Omental fat pad (tissue), 4 donors: ENCODE measurements around the gene LRRC36. TPM values are rescaled to one million over a fixed set of nuclear protein-coding genes. Genes with fewer than 3 reads are reported as not detected.

Experiments
- ATAC-seq: fragments of 150-250 bp; one replicate; pipeline ENCODE4 v1.9.1; 2016; ENCODE audit warnings: mild to moderate bottlenecking, moderate library complexity; ENCODE audit not compliant: low FRiP score
- DNase-seq: peaks from one replicate; pipeline ENCODE4 v3.0.0-alpha.2; 2019; ENCODE audit warnings: low spot score
- CTCF ChIP-seq, 3 donors: fragments of 450-650 bp; IDR thresholded peaks; one replicate each; pipeline ENCODE4 v1.5.1; 2016 to 2017; ENCODE audit warnings: antibody characterized with exemption in 3 of 3, mild to moderate bottlenecking in 3 of 3, moderate library complexity in 2 of 3
- total RNA-seq, 4 donors: library from RNA; depleted of rRNA; stranded (reverse); fragments of >200 nt; gene quantifications; one replicate each; pipeline ENCODE4 v1.1.0, GENCODE V29; 2016

Gene LRRC36
- total RNA-seq, 4 donors from 2014 or later: 0.84 to 2.8 (median 1.0) TPM; not detected in 1

GRCh38 chr16:67296420-67296819 is 30.2 kb upstream of the LRRC36 start:
- ATAC-seq (no peak), DNase-seq (no peak)
- no peak for TF ChIP-seq CTCF (IDR thresholded peaks at IDR 0.05)

GRCh38 chr16:67298277-67298676 is 28.3 kb upstream of the LRRC36 start:
- no peak for ATAC-seq
- no peak for TF ChIP-seq CTCF (IDR thresholded peaks at IDR 0.05)
- DNase-seq: no peak

GRCh38 chr16:67299269-67299668 is 27.3 kb upstream of the LRRC36 start:
- DNase-seq: no peak
- TF ChIP-seq CTCF (IDR thresholded peaks at IDR 0.05): no peak
- ATAC-seq: no peak

GRCh38 chr16:67301080-67301782 is 25.4 kb upstream of the LRRC36 start:
- DNase-seq (no peak), ATAC-seq (peak; percentile 83)
- no peak for TF ChIP-seq CTCF (IDR thresholded peaks at IDR 0.05)

- ATAC-seq (no peak), DNase-seq (no peak)
- no peak for TF ChIP-seq CTCF (IDR thresholded peaks at IDR 0.05)
Observed at GRCh38 chr16:67302076-67302475, 24.5 kb upstream of the LRRC36 start.

- ATAC-seq (no peak), DNase-seq (no peak)
- TF ChIP-seq CTCF (IDR thresholded peaks at IDR 0.05): no peak
Observed at GRCh38 chr16:67302970-67303369, 23.6 kb upstream of the LRRC36 start.

- TF ChIP-seq CTCF (IDR thresholded peaks at IDR 0.05): no peak
- DNase-seq: no peak
- ATAC-seq: no peak
Observed at GRCh38 chr16:67304020-67304419, 22.6 kb upstream of the LRRC36 start.
